Endothelial cell (in vitro differentiated cells): ENCODE results near the gene MME. TPM values are rescaled to one million over a fixed set of nuclear protein-coding genes. Genes with fewer than 3 reads are reported as not detected.
"Not testable (repeated sequence)": the region's sequence is repeated elsewhere in the genome, so short reads cannot be mapped to it uniquely, and the experiment has no call there.

Experiments
- DNase-seq: peaks from one replicate; pipeline ENCODE4 v3.0.0; 2021; ENCODE audit warnings: low spot score
- H3K27ac Mint-ChIP-seq: one replicate; pipeline ENCODE4 v1.8.0; 2021; ENCODE audit warnings: mixed read lengths, inconsistent platforms; ENCODE audit not compliant: unreplicated experiment
- H3K27me3 Mint-ChIP-seq: one replicate; pipeline ENCODE4 v1.8.0; 2021; ENCODE audit warnings: mild to moderate bottlenecking, moderate library complexity, mixed read lengths, inconsistent platforms; ENCODE audit not compliant: unreplicated experiment
- H3K36me3 Mint-ChIP-seq: one replicate; pipeline ENCODE4 v1.8.0; 2021; ENCODE audit warnings: mild to moderate bottlenecking, low read depth, mixed read lengths, inconsistent platforms; ENCODE audit not compliant: unreplicated experiment
- H3K4me1 Mint-ChIP-seq: one replicate; pipeline ENCODE4 v1.8.0; 2021; ENCODE audit warnings: mild to moderate bottlenecking, mixed read lengths, inconsistent platforms; ENCODE audit not compliant: unreplicated experiment
- H3K4me3 Mint-ChIP-seq: one replicate; pipeline ENCODE4 v1.8.0; 2021; ENCODE audit warnings: mild to moderate bottlenecking, mixed read lengths, inconsistent platforms; ENCODE audit not compliant: unreplicated experiment
- H3K9me3 Mint-ChIP-seq: one replicate; pipeline ENCODE4 v1.8.0; 2021; ENCODE audit warnings: mixed read lengths, inconsistent platforms; ENCODE audit not compliant: unreplicated experiment
- CTCF ChIP-seq: fragments of 200-600 bp; sonication (generic); IDR thresholded peaks from one replicate; pipeline ENCODE4 v1.5.0; 2021; ENCODE audit warnings: antibody characterized with exemption; ENCODE audit not compliant: unreplicated experiment
- total RNA-seq: library from RNA; stranded (reverse); fragmentation: NEBNext Ultra II Directional; extraction: Animal tissue kit (Norgen Biotek cat#: 25700); gene quantifications from one replicate; pipeline ENCODE4 v1.2.1, GENCODE V29; 2021; ENCODE audit not compliant: unreplicated experiment

The MME gene
- total RNA-seq, 1 donor from 2014 or later = 4.7 TPM

- TF ChIP-seq CTCF = no peak
- H3K9me3 Mint-ChIP-seq = no peaks in the 10 kb centered on the region
- H3K27ac Mint-ChIP-seq = no peak overlapping the region
- H3K4me1 Mint-ChIP-seq = no peaks in the 10 kb centered on the region
- DNase-seq = no peak
- H3K27me3 Mint-ChIP-seq = no peaks in the 10 kb centered on the region
- no peak overlapping the region for H3K4me3 Mint-ChIP-seq
- no peaks in the 10 kb centered on the region for H3K36me3 Mint-ChIP-seq
Measured at GRCh38 chr3:155211266-155211665, 131.1 kb downstream of the MME start.

- Mint-ChIP-seq H3K36me3 (no peaks in the 10 kb centered on the region), H3K4me1 (no peaks in the 10 kb centered on the region), H3K27ac (no peak overlapping the region), H3K27me3 (no peaks in the 10 kb centered on the region), H3K4me3 (no peak overlapping the region), H3K9me3 (no peaks in the 10 kb centered on the region)
- DNase-seq = no peak
- no peak for TF ChIP-seq CTCF
Measured at GRCh38 chr3:155211940-155212339, 131.8 kb downstream of the MME start.

GRCh38 chr3:155216007-155216406, 135.9 kb downstream of the MME start:
- H3K27me3 Mint-ChIP-seq, DNase-seq, H3K4me1 Mint-ChIP-seq, H3K4me3 Mint-ChIP-seq, H3K9me3 Mint-ChIP-seq, H3K27ac Mint-ChIP-seq, H3K36me3 Mint-ChIP-seq: not testable (repeated sequence)

- H3K4me1 Mint-ChIP-seq = no peaks in the 10 kb centered on the region
- H3K27me3 Mint-ChIP-seq = no peaks in the 10 kb centered on the region
- TF ChIP-seq CTCF = no peak
- no peak overlapping the region for H3K27ac Mint-ChIP-seq
- no peaks in the 10 kb centered on the region for H3K36me3 Mint-ChIP-seq
- no peak for DNase-seq
- H3K4me3 Mint-ChIP-seq = no peak overlapping the region
- H3K9me3 Mint-ChIP-seq = no peaks in the 10 kb centered on the region
Measured at GRCh38 chr3:155217591-155217990, 137.5 kb downstream of the MME start.

- no peak for DNase-seq
- Mint-ChIP-seq H3K36me3 (no peaks in the 10 kb centered on the region), H3K27ac (no peak overlapping the region), H3K4me3 (no peak overlapping the region), H3K27me3 (no peaks in the 10 kb centered on the region), H3K9me3 (no peaks in the 10 kb centered on the region), H3K4me1 (no peaks in the 10 kb centered on the region)
- TF ChIP-seq CTCF = no peak
Measured at GRCh38 chr3:155218462-155218861, 138.3 kb downstream of the MME start.

- Mint-ChIP-seq H3K27ac (no peak overlapping the region), H3K4me3 (no peak overlapping the region), H3K27me3 (no peaks in the 10 kb centered on the region), H3K4me1 (no peaks in the 10 kb centered on the region), H3K36me3 (no peaks in the 10 kb centered on the region), H3K9me3 (no peaks in the 10 kb centered on the region)
- no peak for DNase-seq
- no peak for TF ChIP-seq CTCF
Measured at GRCh38 chr3:155219106-155219505, 139.0 kb downstream of the MME start.
